ENCODE results near the gene CFAP299. TPM values are rescaled to one million over a fixed set of nuclear protein-coding genes. Genes with fewer than 3 reads are reported as not detected.

Gene CFAP299
- total and polyA plus RNA-seq, 2 of the 8 experiments (the other 6 are each of a cell fraction or from before 2014, with no cell fraction given): not detected

GRCh38 chr4:80611678-80611979 is 276.1 kb downstream of the CFAP299 start:
- Histone ChIP-seq H3K23ac (ENCODE audit: insufficient read length) (no peak overlapping the region), H3K4me1 (replicated peaks in 1 of 4; ENCODE audit: control insufficient read depth in 3 of 4, insufficient read depth in 4 of 4, low read length in 3 of 4) (no peaks in the 10 kb centered on the region), H3K56ac (replicated peaks; ENCODE audit: insufficient read length, low read depth, low read length) (no peak overlapping the region), H2AFZ (ENCODE audit: low read length) (no peak overlapping the region), H4K20me1 (replicated peaks in 1 of 2; ENCODE audit: control insufficient read depth in 1 of 2, insufficient read depth in 2 of 2, low read length in 2 of 2) (no peaks in the 10 kb centered on the region), H3K18ac (ENCODE audit: extremely low read depth, low read length) (no peak overlapping the region), H3K9ac (replicated peaks in 1 of 4; ENCODE audit: extremely low read depth in 1 of 4, low read depth in 3 of 4, low read length in 3 of 4) (no peak overlapping the region), H2BK20ac (ENCODE audit: low read length) (no peak overlapping the region), H2BK12ac (ENCODE audit: low read depth, low read length) (no peak overlapping the region), H3K4me3 (ENCODE audit: extremely low read depth in 1 of 4, insufficient read depth in 2 of 4, low read depth in 3 of 4, low read length in 4 of 4) (no peak overlapping the region), H3K36me3 (ENCODE audit: control insufficient read depth in 2 of 4, insufficient read depth in 4 of 4, low read length in 3 of 4) (no peaks in the 10 kb centered on the region), H3K14ac (ENCODE audit: insufficient read length) (no peak overlapping the region), H4K91ac (replicated peaks; ENCODE audit: insufficient read length, low read length) (no peak overlapping the region), H4K8ac (ENCODE audit: extremely low read depth, insufficient read depth, low read length) (no peak overlapping the region), H3K27ac (ENCODE audit: low read depth, low read length) (no peak overlapping the region), H3K4ac (replicated peaks; ENCODE audit: insufficient read length, low read depth, low read length) (no peak overlapping the region), H3K9me3 (ENCODE audit: insufficient read depth in 2 of 2, low read depth in 1 of 2, low read length in 1 of 2) (no peaks in the 10 kb centered on the region), H3K23me2 (ENCODE audit: low read depth, low read length) (no peaks in the 10 kb centered on the region), H3K27me3 (replicated peaks in 1 of 4; ENCODE audit: control insufficient read depth in 3 of 4, extremely low read depth in 1 of 4, insufficient read depth in 3 of 4, low read length in 3 of 4) (no peaks in the 10 kb centered on the region), H3K4me2 (ENCODE audit: insufficient read depth in 1 of 2, low read depth in 2 of 2, low read length in 2 of 2) (no peak overlapping the region), H3K79me2 (ENCODE audit: control insufficient read depth in 1 of 2, insufficient read depth in 2 of 2, low read length in 2 of 2) (no peaks in the 10 kb centered on the region), H2BK5ac (ENCODE audit: low read depth, low read length) (no peak overlapping the region), H4K5ac (ENCODE audit: insufficient read length, low read depth, low read length) (no peak overlapping the region), H2BK15ac (ENCODE audit: low read length) (no peak overlapping the region), H2BK120ac (replicated peaks; ENCODE audit: low read depth, low read length) (no peak overlapping the region), H3K79me1 (ENCODE audit: low read depth, low read length) (no peaks in the 10 kb centered on the region), H2AK5ac (ENCODE audit: low read depth, low read length) (no peak overlapping the region)
- TF ChIP-seq RNF2 (IDR thresholded peaks at IDR 0.05; ENCODE audit: borderline replicate concordance, low read depth, low read length, missing control alignments, poor library complexity, severe bottlenecking) (no peak), TCF12 (IDR thresholded peaks at IDR 0.05; ENCODE audit: low read depth, low read length) (no peak), EGR1 (IDR thresholded peaks at IDR 0.05; ENCODE audit: borderline replicate concordance, low read depth, low read length) (no peak), SRF (IDR thresholded peaks at IDR 0.05; ENCODE audit: low read depth, low read length) (no peak), POLR2AphosphoS5 (IDR thresholded peaks at IDR 0.05; ENCODE audit: low read depth, low read length) (no peak), TEAD4 (IDR thresholded peaks at IDR 0.05; ENCODE audit: low read depth, low read length) (no peak), PHF8 (conservative IDR thresholded peaks at IDR 0.05; ENCODE audit: low read depth, low read length) (no peak), CHD1 (IDR thresholded peaks at IDR 0.05; ENCODE audit: low read depth, low read length) (no peak), GTF2F1 (IDR thresholded peaks at IDR 0.05; ENCODE audit: borderline replicate concordance, low read depth, low read length) (no peak), SIN3A (conservative IDR thresholded peaks at IDR 0.05 in 1 of 2, IDR thresholded peaks at IDR 0.05 in 1 of 2; ENCODE audit: low read depth in 1 of 2, low read length in 2 of 2) (no peak), CREB1 (IDR thresholded peaks at IDR 0.05) (no peak), SP1 (IDR thresholded peaks at IDR 0.05; ENCODE audit: low read depth, low read length) (no peak), GABPA (IDR thresholded peaks at IDR 0.05; ENCODE audit: borderline replicate concordance, insufficient read depth, low read length) (no peak)
- ChIA-PET CTCF (ENCODE audit: partially characterized antibody) (no interaction called here), POLR2A (ENCODE audit: partially characterized antibody) (no interaction called here)
- DNase-seq (ENCODE audit: low read depth in 1 of 2, low spot score in 2 of 2) (no peak), FAIRE-seq (no peak)
- WGBS, 2 experiments (ENCODE audit: extremely low coverage in 1 of 2, insufficient coverage in 1 of 2, insufficient read length in 1 of 2, insufficient replicate concordance in 2 of 2, low coverage in 1 of 2, low lambda C conversion rate in 2 of 2, missing lambda C conversion rate in 1 of 2): 80% methylated on average over 2 of the region's 2 CpGs; no CpG with 5 or more reads in 1 of the 2 experiments
